Trophoblast cell (in vitro differentiated cells and primary cell): Measurements from ENCODE around the gene MDK.

ENCODE experiments used
- DNase-seq, 2 donors: peaks; one replicate each; pipeline ENCODE4 v3.0.0-alpha.2; 2016
- H2AFZ ChIP-seq: 2 replicates; pipeline ENCODE4 v1.6.1; 2013; ENCODE audit warnings: low read length, moderate library complexity, mild to moderate bottlenecking; ENCODE audit not compliant: insufficient read depth, poor library complexity
- H2AK5ac ChIP-seq: 2 replicates; pipeline ENCODE4 v1.6.1; 2013; ENCODE audit warnings: mild to moderate bottlenecking, low read length
- H2BK120ac ChIP-seq: 2 replicates; pipeline ENCODE4 v1.6.1; 2013; ENCODE audit warnings: low read length, mild to moderate bottlenecking, moderate library complexity; ENCODE audit not compliant: insufficient read depth, poor library complexity
- H2BK12ac ChIP-seq: 2 replicates; pipeline ENCODE4 v1.6.1; 2013; ENCODE audit warnings: mild to moderate bottlenecking, low read length, moderate library complexity
- H2BK5ac ChIP-seq: 2 replicates; pipeline ENCODE4 v1.6.1; 2013; ENCODE audit warnings: low read length, low read depth, moderate library complexity, mild to moderate bottlenecking; ENCODE audit not compliant: poor library complexity
- H3K14ac ChIP-seq: 2 replicates; pipeline ENCODE4 v1.6.1; 2013; ENCODE audit warnings: mild to moderate bottlenecking, low read length
- H3K18ac ChIP-seq: 2 replicates; pipeline ENCODE4 v1.6.1; 2013; ENCODE audit warnings: mild to moderate bottlenecking, low read length
- H3K23ac ChIP-seq: 2 replicates; pipeline ENCODE4 v1.6.1; 2013; ENCODE audit warnings: low read length
- H3K27ac ChIP-seq: 2 replicates; pipeline ENCODE4 v1.5.1; 2013; ENCODE audit warnings: low read depth, mild to moderate bottlenecking, inconsistent platforms, low read length, moderate library complexity
- H3K27me3 ChIP-seq: 2 replicates; pipeline ENCODE4 v1.6.1; 2013; ENCODE audit warnings: inconsistent platforms, mild to moderate bottlenecking, low read length, moderate library complexity; ENCODE audit not compliant: insufficient read depth
- H3K36me3 ChIP-seq, 2 experiments: 1 replicate in 1 of 2; 2 replicates in 1 of 2; pipeline ENCODE4 v1.6.1; 2013; ENCODE audit warnings: low read length in 2 of 2, mild to moderate bottlenecking in 2 of 2, moderate library complexity in 1 of 2; ENCODE audit not compliant: insufficient read depth in 2 of 2, control insufficient read depth in 1 of 2
- H3K4ac ChIP-seq: 2 replicates; pipeline ENCODE4 v1.6.1; 2013; ENCODE audit warnings: low read depth, mild to moderate bottlenecking, low read length, moderate library complexity
- H3K4me1 ChIP-seq, 2 experiments: 1 replicate in 1 of 2; 2 replicates in 1 of 2; pipeline ENCODE4 v1.6.1; 2013; ENCODE audit warnings: low read length in 2 of 2, mild to moderate bottlenecking in 2 of 2, moderate library complexity in 1 of 2; ENCODE audit not compliant: insufficient read depth in 2 of 2, control insufficient read depth in 1 of 2
- H3K4me2 ChIP-seq: 2 replicates; pipeline ENCODE4 v1.6.1; 2013; ENCODE audit warnings: inconsistent platforms, mild to moderate bottlenecking, low read length, moderate library complexity
- H3K4me3 ChIP-seq: 2 replicates; pipeline ENCODE4 v1.5.1; 2013; ENCODE audit warnings: mild to moderate bottlenecking, low read depth, low read length, inconsistent platforms
- H3K79me1 ChIP-seq: one replicate; pipeline ENCODE4 v1.6.1; 2013; ENCODE audit warnings: low read length
- H3K79me2 ChIP-seq: 2 replicates; pipeline ENCODE4 v1.6.1; 2013; ENCODE audit warnings: low read length, mild to moderate bottlenecking; ENCODE audit not compliant: control insufficient read depth, insufficient read depth, poor library complexity
- H3K9ac ChIP-seq: 2 replicates; pipeline ENCODE4 v1.6.1; 2013; ENCODE audit warnings: mild to moderate bottlenecking, low read length
- H3K9me3 ChIP-seq: 2 replicates; pipeline ENCODE4 v1.6.1; 2013; ENCODE audit warnings: low read depth, mild to moderate bottlenecking, control low read depth, inconsistent platforms, low read length; ENCODE audit not compliant: insufficient read depth
- H4K12ac ChIP-seq: 2 replicates; pipeline ENCODE4 v1.6.1; 2013; ENCODE audit warnings: low read depth, mild to moderate bottlenecking, low read length, moderate library complexity
- H4K8ac ChIP-seq: 2 replicates; pipeline ENCODE4 v1.6.1; 2013; ENCODE audit warnings: low read depth, mild to moderate bottlenecking, low read length, moderate library complexity
- H4K91ac ChIP-seq: one replicate; pipeline ENCODE4 v1.6.1; 2013; ENCODE audit warnings: low read depth, mild to moderate bottlenecking, low read length, moderate library complexity
- WGBS: extraction: QIAGEN DNeasy Blood & Tissue Kit; methylation state at CpG from one replicate; pipeline ENCODE4 v1.1.7; 2013; ENCODE audit warnings: missing lambda C conversion rate; ENCODE audit not compliant: insufficient read length, insufficient coverage; ENCODE audit errors: extremely low coverage; 5-methylcytosine and 5-hydroxymethylcytosine counted together

The MDK gene

DNA sequence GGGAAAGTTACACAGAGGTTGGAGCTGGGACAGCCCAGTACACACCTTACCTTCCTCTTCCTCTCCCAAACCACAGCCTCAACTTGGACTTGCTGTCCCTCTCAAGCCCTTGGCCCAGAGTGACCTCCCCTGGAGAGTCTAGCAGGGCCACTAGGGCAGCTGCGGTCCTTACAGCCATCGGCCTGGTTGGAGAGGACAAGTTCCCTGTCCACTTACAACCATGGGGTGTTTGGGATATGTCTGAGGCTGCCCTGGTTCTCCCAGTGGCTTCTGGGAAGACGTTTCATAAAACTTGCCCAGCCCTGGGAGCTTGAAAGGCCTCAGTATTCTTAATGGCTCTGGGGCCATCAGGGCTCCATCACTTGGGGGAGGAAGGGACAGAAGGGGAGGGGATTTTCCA, 47.3 kb upstream of the MDK start:
- no peak overlapping the region for H2AFZ ChIP-seq
- no peak overlapping the region for H3K14ac ChIP-seq
- no peak overlapping the region for H4K12ac ChIP-seq
- H3K4me2 ChIP-seq = no peak overlapping the region
- H3K36me3 ChIP-seq = no peaks in the 10 kb centered on the region
- H2BK5ac ChIP-seq = no peak overlapping the region
- no peak overlapping the region for H3K9ac ChIP-seq
- H2BK120ac ChIP-seq = no peak overlapping the region
- peaks cover 29% of the 10 kb centered on the region for H3K27me3 ChIP-seq
- H3K23ac ChIP-seq = peak overlapping the region; percentile 34
- H3K18ac ChIP-seq = no peak overlapping the region
- no peak overlapping the region for H4K8ac ChIP-seq
- no peak overlapping the region for H3K4ac ChIP-seq
- H3K27ac ChIP-seq = no peak overlapping the region
- no peak for DNase-seq
- WGBS = no CpG with 5 or more reads among the region's 3 CpGs
- no peaks in the 10 kb centered on the region for H3K79me2 ChIP-seq
- H3K4me1 ChIP-seq = peaks cover 15 to 29% of the 10 kb centered on the region in 2 experiments
- H3K9me3 ChIP-seq = peaks cover 5% of the 10 kb centered on the region
- H3K79me1 ChIP-seq = peaks cover 13% of the 10 kb centered on the region
- H3K4me3 ChIP-seq = no peak overlapping the region
- peak overlapping the region; percentile 42 for H2AK5ac ChIP-seq
- no peak overlapping the region for H4K91ac ChIP-seq
- no peak overlapping the region for H2BK12ac ChIP-seq

DNA sequence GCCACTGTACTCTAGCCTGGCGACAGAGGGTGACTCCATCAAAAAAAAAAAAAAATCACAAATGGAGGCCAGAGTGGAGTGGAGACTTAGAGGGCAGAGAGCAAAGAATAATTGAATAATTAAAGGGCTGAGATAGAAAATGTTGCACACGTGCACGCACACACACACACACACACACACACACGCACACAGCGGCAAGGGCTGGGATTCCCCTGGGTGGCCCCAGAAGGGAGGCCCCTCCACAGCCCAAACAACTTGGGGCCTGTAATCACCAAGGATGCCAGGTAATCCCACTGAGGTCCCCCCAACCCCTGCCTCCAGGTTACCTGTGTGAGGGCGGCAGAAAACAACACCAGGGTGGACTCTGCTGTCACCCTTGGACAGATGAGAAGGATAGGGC, 46.2 kb upstream of the MDK start:
- no peak overlapping the region for H2AK5ac ChIP-seq
- peak overlapping the region; percentile 33 for H2BK12ac ChIP-seq
- H3K4ac ChIP-seq = no peak overlapping the region
- peaks cover 23 to 33% of the 10 kb centered on the region in 2 experiments for H3K4me1 ChIP-seq
- peaks cover 5% of the 10 kb centered on the region for H3K9me3 ChIP-seq
- no peak overlapping the region for H4K8ac ChIP-seq
- H3K79me1 ChIP-seq = peaks cover 17% of the 10 kb centered on the region
- H3K4me2 ChIP-seq = no peak overlapping the region
- H3K23ac ChIP-seq = no peak overlapping the region
- H3K9ac ChIP-seq = no peak overlapping the region
- H4K91ac ChIP-seq = peak overlapping the region; percentile 41
- peak overlapping the region; percentile 36 for H3K14ac ChIP-seq
- H3K18ac ChIP-seq = no peak overlapping the region
- no peak overlapping the region for H3K4me3 ChIP-seq
- no peaks in the 10 kb centered on the region for H3K79me2 ChIP-seq
- no CpG with 5 or more reads among the region's 6 CpGs for WGBS
- DNase-seq = no peak
- H4K12ac ChIP-seq = no peak overlapping the region
- H2AFZ ChIP-seq = no peak overlapping the region
- no peak overlapping the region for H3K27ac ChIP-seq
- peak overlapping the region; percentile 28 for H2BK120ac ChIP-seq
- H2BK5ac ChIP-seq = no peak overlapping the region
- no peaks in the 10 kb centered on the region for H3K36me3 ChIP-seq
- peaks cover 29% of the 10 kb centered on the region for H3K27me3 ChIP-seq

DNA sequence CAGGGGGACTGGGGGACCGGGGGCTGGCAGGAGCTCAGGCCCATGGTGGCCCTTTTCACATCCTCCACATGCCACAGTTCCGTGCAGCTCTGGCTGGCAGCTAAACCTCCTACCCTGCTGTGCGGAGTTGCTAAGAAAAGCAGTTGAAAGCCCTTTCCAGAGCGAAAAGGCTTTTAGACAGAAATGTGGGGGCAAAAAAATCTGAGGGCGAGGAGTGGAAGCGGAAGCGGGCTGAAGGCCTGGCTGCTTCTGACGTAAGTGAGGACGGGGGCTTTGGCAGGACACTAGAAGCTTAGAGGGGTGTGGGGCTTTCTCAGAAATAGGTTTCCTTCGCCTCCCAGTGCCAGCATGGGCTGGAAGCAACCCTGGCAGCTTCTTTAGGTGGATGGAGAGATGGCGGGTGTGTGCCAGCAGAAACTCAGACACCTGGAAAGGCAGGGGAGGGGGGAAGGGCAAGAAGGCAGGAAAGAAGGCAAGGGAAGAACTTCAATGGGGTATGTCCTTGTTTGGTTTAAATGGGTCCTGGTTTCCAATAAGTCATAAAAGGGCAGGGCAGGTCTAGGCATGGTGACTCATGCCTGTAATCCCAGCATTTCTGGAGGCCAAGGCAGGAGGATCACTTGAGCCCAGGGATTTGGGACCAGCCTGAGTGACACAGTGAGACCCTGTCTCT, 45.4 kb upstream of the MDK start:
- Histone ChIP-seq H3K9ac (no peak overlapping the region), H2AFZ (no peak overlapping the region), H3K36me3 (no peaks in the 10 kb centered on the region), H3K9me3 (peaks cover 5% of the 10 kb centered on the region), H3K4me3 (no peak overlapping the region), H3K79me1 (peaks cover 15% of the 10 kb centered on the region), H2AK5ac (peak overlapping the region; percentile 35), H4K91ac (peak overlapping the region; percentile 57), H3K18ac (no peak overlapping the region), H3K79me2 (no peaks in the 10 kb centered on the region), H3K23ac (no peak overlapping the region), H4K12ac (no peak overlapping the region), H3K4ac (no peak overlapping the region), H2BK5ac (no peak overlapping the region), H3K27ac (no peak overlapping the region), H2BK12ac (peak overlapping the region; percentile 33), H2BK120ac (peak overlapping the region; percentile 6), H4K8ac (no peak overlapping the region), H3K27me3 (peaks cover 29% of the 10 kb centered on the region), H3K4me1 (peaks cover 16 to 28% of the 10 kb centered on the region in 2 experiments), H3K14ac (peak overlapping the region; percentile 36), H3K4me2 (no peak overlapping the region)
- WGBS = no CpG with 5 or more reads among the region's 11 CpGs
- DNase-seq = peak in 1 of 2 donors; percentile 44

DNA sequence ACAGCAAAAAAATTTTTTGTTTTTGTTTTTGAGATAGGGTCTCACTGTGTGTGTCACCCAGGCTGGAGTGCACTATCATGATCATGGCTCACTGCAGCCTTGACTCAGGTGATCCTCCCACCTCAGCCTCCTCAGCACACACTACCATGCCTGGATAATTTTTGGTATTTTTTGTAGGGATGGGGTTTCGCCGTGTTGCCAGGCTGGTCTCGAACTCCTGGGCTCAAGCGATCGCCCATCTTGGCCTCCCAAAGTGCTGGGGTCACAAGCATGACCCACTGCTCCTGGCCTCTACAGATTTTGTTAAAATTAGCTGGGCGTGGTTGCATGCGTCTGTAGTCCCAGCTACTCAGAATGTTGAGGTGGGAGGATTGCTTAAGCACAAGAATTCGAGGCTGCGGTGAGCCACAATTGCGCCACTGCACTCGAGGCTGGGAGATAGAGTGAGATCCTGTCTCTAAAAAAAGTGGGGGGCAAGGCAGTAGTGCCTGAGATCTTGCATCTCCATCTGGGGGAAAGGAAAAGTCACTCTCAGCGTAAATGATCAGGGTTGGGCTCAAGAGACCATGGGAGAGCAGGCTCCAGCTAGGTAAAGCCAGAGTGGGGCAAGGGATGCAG, 44.8 kb upstream of the MDK start:
- H3K4me3 ChIP-seq = no peak overlapping the region
- peaks cover 5% of the 10 kb centered on the region for H3K9me3 ChIP-seq
- no peak overlapping the region for H3K23ac ChIP-seq
- H2AFZ ChIP-seq = no peak overlapping the region
- H3K4me1 ChIP-seq = peaks cover 19 to 31% of the 10 kb centered on the region in 2 experiments
- no peak overlapping the region for H4K8ac ChIP-seq
- H4K91ac ChIP-seq = peak overlapping the region; percentile 57
- H3K79me2 ChIP-seq = no peaks in the 10 kb centered on the region
- H3K14ac ChIP-seq = peak overlapping the region; percentile 22
- peaks cover 25% of the 10 kb centered on the region for H3K27me3 ChIP-seq
- no peak overlapping the region for H3K18ac ChIP-seq
- peak; percentile 64 to 75 for DNase-seq
- H2BK120ac ChIP-seq = peak overlapping the region; percentile 4
- no peak overlapping the region for H4K12ac ChIP-seq
- no peaks in the 10 kb centered on the region for H3K36me3 ChIP-seq
- no CpG with 5 or more reads among the region's 12 CpGs for WGBS
- no peak overlapping the region for H2AK5ac ChIP-seq
- no peak overlapping the region for H3K4me2 ChIP-seq
- H2BK5ac ChIP-seq = no peak overlapping the region
- H3K4ac ChIP-seq = no peak overlapping the region
- H2BK12ac ChIP-seq = peak overlapping the region; percentile 35
- H3K27ac ChIP-seq = no peak overlapping the region
- H3K9ac ChIP-seq = no peak overlapping the region
- peaks cover 15% of the 10 kb centered on the region for H3K79me1 ChIP-seq
